Mesenchymal stem cell (in vitro differentiated cells and primary cell): Measurements from ENCODE around the gene LRP1B.

Source experiments
- DNase-seq: peaks from one replicate; pipeline ENCODE4 v3.0.0-alpha.2; 2013
- H2AFZ ChIP-seq: one replicate; pipeline ENCODE4 v1.6.1; 2013; ENCODE audit warnings: low read depth, mild to moderate bottlenecking, control low read depth, inconsistent platforms, low read length, moderate library complexity
- H2AK5ac ChIP-seq: 2 replicates; pipeline ENCODE4 v1.6.1; 2013; ENCODE audit warnings: low read length, moderate library complexity, mild to moderate bottlenecking, inconsistent platforms; ENCODE audit not compliant: severe bottlenecking
- H2BK120ac ChIP-seq: one replicate; pipeline ENCODE4 v1.6.1; 2013; ENCODE audit warnings: low read depth, mild to moderate bottlenecking, inconsistent platforms, low read length, moderate library complexity
- H2BK12ac ChIP-seq, 2 experiments: one replicate each; pipeline ENCODE4 v1.6.1; 2013; ENCODE audit warnings: inconsistent platforms in 2 of 2, low read length in 2 of 2, mild to moderate bottlenecking in 2 of 2, moderate library complexity in 2 of 2, control low read depth in 1 of 2
- H2BK15ac ChIP-seq: one replicate; pipeline ENCODE4 v1.6.1; 2013; ENCODE audit warnings: mild to moderate bottlenecking, low read depth, inconsistent platforms; ENCODE audit not compliant: poor library complexity, severe bottlenecking
- H2BK5ac ChIP-seq: 2 replicates; pipeline ENCODE4 v1.6.1; 2013; ENCODE audit warnings: low read depth, mild to moderate bottlenecking, low read length, control low read depth, inconsistent platforms; ENCODE audit not compliant: poor library complexity, severe bottlenecking
- H3K14ac ChIP-seq, 2 experiments: one replicate each; pipeline ENCODE4 v1.6.1; 2013; ENCODE audit warnings: inconsistent platforms in 2 of 2, low read length in 2 of 2, control low read depth in 1 of 2, mild to moderate bottlenecking in 1 of 2, moderate library complexity in 1 of 2
- H3K18ac ChIP-seq, 2 experiments: one replicate each; pipeline ENCODE4 v1.6.1; 2013; ENCODE audit warnings: inconsistent platforms in 2 of 2, low read length in 2 of 2, control low read depth in 1 of 2, low read depth in 1 of 2, mild to moderate bottlenecking in 1 of 2
- H3K23ac ChIP-seq, 2 experiments: one replicate each; pipeline ENCODE4 v1.6.1; 2013; ENCODE audit warnings: inconsistent platforms in 2 of 2, low read length in 2 of 2, mild to moderate bottlenecking in 2 of 2, moderate library complexity in 2 of 2, control low read depth in 1 of 2
- H3K27ac ChIP-seq: 2 replicates; pipeline ENCODE4 v1.5.1; 2013; ENCODE audit warnings: mild to moderate bottlenecking, moderate library complexity, low read length, control low read depth, inconsistent platforms; ENCODE audit not compliant: poor library complexity, severe bottlenecking
- H3K27me3 ChIP-seq, 2 experiments: 2 replicates each; pipeline versions ENCODE4 v1.6.1 to v1.7.0; 2013; ENCODE audit warnings: low read length in 2 of 2, mild to moderate bottlenecking in 2 of 2, moderate library complexity in 2 of 2, control low read depth in 1 of 2, inconsistent platforms in 1 of 2; ENCODE audit not compliant: control insufficient read depth in 1 of 2, insufficient read depth in 1 of 2
- H3K36me3 ChIP-seq, 2 experiments: 2 replicates each; pipeline versions ENCODE4 v1.6.1 to v1.7.0; 2013; ENCODE audit warnings: low read length in 2 of 2, control low read depth in 1 of 2, inconsistent platforms in 1 of 2, low read depth in 1 of 2, mild to moderate bottlenecking in 1 of 2; ENCODE audit not compliant: insufficient read depth in 2 of 2, control insufficient read depth in 1 of 2
- H3K4ac ChIP-seq, 2 experiments: one replicate each; pipeline ENCODE4 v1.6.1; 2013; ENCODE audit warnings: inconsistent platforms in 2 of 2, low read length in 2 of 2, mild to moderate bottlenecking in 2 of 2, moderate library complexity in 2 of 2, control low read depth in 1 of 2, low read depth in 1 of 2
- H3K4me1 ChIP-seq: 2 replicates; pipeline ENCODE4 v1.6.1; 2013; ENCODE audit warnings: low read depth, low read length, control low read depth; ENCODE audit not compliant: control insufficient read depth, insufficient read depth
- H3K4me2 ChIP-seq: 2 replicates; pipeline ENCODE4 v1.6.1; 2013; ENCODE audit warnings: low read length, mild to moderate bottlenecking, inconsistent platforms; ENCODE audit not compliant: poor library complexity, severe bottlenecking
- H3K4me3 ChIP-seq, 2 experiments: 2 replicates each; pipeline versions ENCODE4 v1.5.1 to v1.7.0; 2013; ENCODE audit warnings: low read length in 2 of 2, mild to moderate bottlenecking in 2 of 2, control low read depth in 1 of 2, low read depth in 1 of 2; ENCODE audit not compliant: insufficient read depth in 1 of 2
- H3K79me1 ChIP-seq: replicated peaks from 2 replicates; pipeline ENCODE4 v1.6.1; 2013; ENCODE audit warnings: mild to moderate bottlenecking, control low read depth, low read length, inconsistent platforms; ENCODE audit not compliant: poor library complexity, severe bottlenecking
- H3K9ac ChIP-seq: 2 replicates; pipeline ENCODE4 v1.7.0; 2013; ENCODE audit warnings: mild to moderate bottlenecking, low read length, moderate library complexity
- H3K9me3 ChIP-seq: 2 replicates; pipeline ENCODE4 v1.7.0; 2013; ENCODE audit warnings: mild to moderate bottlenecking, low read length; ENCODE audit not compliant: control insufficient read depth
- H4K8ac ChIP-seq: one replicate; pipeline ENCODE4 v1.6.1; 2013; ENCODE audit warnings: inconsistent platforms, mild to moderate bottlenecking, low read length, moderate library complexity
- H4K91ac ChIP-seq: one replicate; pipeline ENCODE4 v1.6.1; 2013; ENCODE audit warnings: mild to moderate bottlenecking, low read length, inconsistent platforms
- WGBS: methylation state at CpG from one replicate; pipeline ENCODE4 v1.1.7; 2013; ENCODE audit warnings: mixed read lengths; 5-methylcytosine and 5-hydroxymethylcytosine counted together

LRP1B gene

GRCh38 chr2:141589314-141589713 lies 541.5 kb downstream of the LRP1B start:
- H3K4me2 ChIP-seq, result no peak overlapping the region
- no peak overlapping the region for H3K27ac ChIP-seq
- no peak overlapping the region for H3K14ac ChIP-seq
- H2AK5ac ChIP-seq, result no peak overlapping the region
- H2BK120ac ChIP-seq, result no peak overlapping the region
- H3K4ac ChIP-seq, result no peak overlapping the region
- no peak overlapping the region for H2BK12ac ChIP-seq
- H4K91ac ChIP-seq, result no peak overlapping the region
- WGBS, result 89% methylated on average over 5 of the region's 7 CpGs
- peaks cover 12% of the 10 kb centered on the region for H3K9me3 ChIP-seq
- H3K27me3 ChIP-seq, result no peaks in the 10 kb centered on the region
- no peak overlapping the region for H3K4me3 ChIP-seq
- no peak for DNase-seq
- no peak overlapping the region for H3K23ac ChIP-seq
- H3K18ac ChIP-seq, result no peak overlapping the region
- no peak overlapping the region for H2BK15ac ChIP-seq
- no peak overlapping the region for H2AFZ ChIP-seq
- H3K36me3 ChIP-seq, result no peaks in the 10 kb centered on the region
- H3K4me1 ChIP-seq, result no peaks in the 10 kb centered on the region
- no peak overlapping the region for H3K9ac ChIP-seq
- H4K8ac ChIP-seq, result no peak overlapping the region
- no peak overlapping the region for H2BK5ac ChIP-seq
- H3K79me1 ChIP-seq, result no peaks in the 10 kb centered on the region

- no CpG with 5 or more reads among the region's 1 CpG for WGBS
- H3K4ac ChIP-seq, result no peak overlapping the region
- no peak overlapping the region for H3K23ac ChIP-seq
Observed at GRCh38 chr2:141586985-141587384, 543.8 kb downstream of the LRP1B start.

GRCh38 chr2:141582213-141582612 lies 548.6 kb downstream of the LRP1B start:
- H2BK5ac ChIP-seq, result no peak overlapping the region
- no peaks in the 10 kb centered on the region for H3K27me3 ChIP-seq
- H3K4me3 ChIP-seq, result no peak overlapping the region
- H3K23ac ChIP-seq, result no peak overlapping the region
- DNase-seq, result no peak
- no peak overlapping the region for H3K18ac ChIP-seq
- no peak overlapping the region for H2BK120ac ChIP-seq
- H4K8ac ChIP-seq, result no peak overlapping the region
- no peak overlapping the region for H3K14ac ChIP-seq
- H3K27ac ChIP-seq, result no peak overlapping the region
- H3K4me1 ChIP-seq, result no peaks in the 10 kb centered on the region
- H3K4me2 ChIP-seq, result no peak overlapping the region
- no peak overlapping the region for H3K4ac ChIP-seq
- no peak overlapping the region for H2AFZ ChIP-seq
- no peak overlapping the region for H4K91ac ChIP-seq
- no peak overlapping the region for H2AK5ac ChIP-seq
- no peaks in the 10 kb centered on the region for H3K9me3 ChIP-seq
- no peaks in the 10 kb centered on the region for H3K36me3 ChIP-seq
- H2BK15ac ChIP-seq, result no peak overlapping the region
- no peaks in the 10 kb centered on the region for H3K79me1 ChIP-seq
- WGBS, result 94% methylated on average over 2 of the region's 3 CpGs
- no peak overlapping the region for H3K9ac ChIP-seq
- H2BK12ac ChIP-seq, result no peak overlapping the region

More at GRCh38 chr2:141586985-141587384, 543.8 kb downstream of the LRP1B start:
- H2BK5ac ChIP-seq, result no peak overlapping the region
- H3K4me3 ChIP-seq, result no peak overlapping the region
- H3K27ac ChIP-seq, result no peak overlapping the region
- H3K27me3 ChIP-seq, result no peaks in the 10 kb centered on the region
- no peaks in the 10 kb centered on the region for H3K4me1 ChIP-seq
- H3K9ac ChIP-seq, result no peak overlapping the region
- H2BK120ac ChIP-seq, result no peak overlapping the region
- H4K8ac ChIP-seq, result no peak overlapping the region
- no peak overlapping the region for H2BK15ac ChIP-seq
- H3K79me1 ChIP-seq, result no peaks in the 10 kb centered on the region
- no peak overlapping the region for H3K14ac ChIP-seq
- no peak overlapping the region for H3K18ac ChIP-seq
- H3K9me3 ChIP-seq, result no peaks in the 10 kb centered on the region
- H3K4me2 ChIP-seq, result no peak overlapping the region
- H2AFZ ChIP-seq, result no peak overlapping the region
- H2AK5ac ChIP-seq, result no peak overlapping the region
- DNase-seq, result no peak
- H2BK12ac ChIP-seq, result no peak overlapping the region
- no peaks in the 10 kb centered on the region for H3K36me3 ChIP-seq
- H4K91ac ChIP-seq, result no peak overlapping the region

GRCh38 chr2:141579071-141579470 lies 551.7 kb downstream of the LRP1B start:
- Histone ChIP-seq H4K8ac (no peak overlapping the region), H2BK15ac (no peak overlapping the region), H3K9ac (no peak overlapping the region), H2AFZ (no peak overlapping the region), H3K79me1 (no peaks in the 10 kb centered on the region), H3K4me1 (no peaks in the 10 kb centered on the region), H2BK12ac (no peak overlapping the region), H2BK5ac (no peak overlapping the region), H4K91ac (no peak overlapping the region), H3K4me3 (no peak overlapping the region), H3K4ac (no peak overlapping the region), H3K18ac (no peak overlapping the region), H3K23ac (no peak overlapping the region), H2BK120ac (no peak overlapping the region), H3K27ac (no peak overlapping the region), H3K9me3 (no peaks in the 10 kb centered on the region), H3K27me3 (no peaks in the 10 kb centered on the region), H3K36me3 (no peaks in the 10 kb centered on the region), H2AK5ac (no peak overlapping the region), H3K4me2 (no peak overlapping the region), H3K14ac (no peak overlapping the region)
- DNase-seq, result no peak
- WGBS, result 93% methylated on average over 5 of the region's 5 CpGs
